ENCODE measurements around the gene SMARCA4. TPM values are rescaled to one million over a fixed set of nuclear protein-coding genes. Genes with fewer than 3 reads are reported as not detected.

The SMARCA4 gene
- total and polyA plus RNA-seq, 4 donors = 15.9 to 35.4 (median 22.5) TPM

GRCh38 chr19:11014403-11014911 lies 53.6 kb downstream of the SMARCA4 start:
- H3K27me3 ChIP-seq (ENCODE audit: control insufficient read depth in 4 of 4, insufficient read depth in 4 of 4, low read length in 3 of 4) = no peaks in the 10 kb centered on the region
- H3K4me1 ChIP-seq (ENCODE audit: control insufficient read depth in 4 of 4, insufficient read depth in 4 of 4, low read length in 3 of 4) = no peaks in the 10 kb centered on the region
- H3K9me3 ChIP-seq (ENCODE audit: control insufficient read depth in 4 of 4, low read length in 3 of 4) = no peaks in the 10 kb centered on the region
- no peak overlapping the region for H3K4me3 ChIP-seq (ENCODE audit: low read depth in 1 of 3, low read length in 3 of 3)
- no peak for DNase-seq (ENCODE audit: low spot score)
- H3K36me3 ChIP-seq (ENCODE audit: control insufficient read depth in 4 of 4, insufficient read depth in 3 of 4, low read depth in 1 of 4, low read length in 3 of 4) = peaks cover 21 to 76% (median 36%) of the 10 kb centered on the region in 4 donors
- no peak for TF ChIP-seq FOXA1 (IDR thresholded peaks at IDR 0.05)
- no peak for TF ChIP-seq RXRA (IDR thresholded peaks at IDR 0.05)
- TF ChIP-seq EGR1 (IDR thresholded peaks at IDR 0.05; ENCODE audit: low read depth in 2 of 2) = no peak
- no peak for TF ChIP-seq GABPA (IDR thresholded peaks at IDR 0.05 in 1 of 2, conservative IDR thresholded peaks at IDR 0.05 in 1 of 2)
- no peak for TF ChIP-seq RAD21 (IDR thresholded peaks at IDR 0.05)
- TF ChIP-seq ATF3 (IDR thresholded peaks at IDR 0.05) = no peak
- TF ChIP-seq TAF1 (conservative IDR thresholded peaks at IDR 0.05) = no peak
- TF ChIP-seq, protein P1, sequence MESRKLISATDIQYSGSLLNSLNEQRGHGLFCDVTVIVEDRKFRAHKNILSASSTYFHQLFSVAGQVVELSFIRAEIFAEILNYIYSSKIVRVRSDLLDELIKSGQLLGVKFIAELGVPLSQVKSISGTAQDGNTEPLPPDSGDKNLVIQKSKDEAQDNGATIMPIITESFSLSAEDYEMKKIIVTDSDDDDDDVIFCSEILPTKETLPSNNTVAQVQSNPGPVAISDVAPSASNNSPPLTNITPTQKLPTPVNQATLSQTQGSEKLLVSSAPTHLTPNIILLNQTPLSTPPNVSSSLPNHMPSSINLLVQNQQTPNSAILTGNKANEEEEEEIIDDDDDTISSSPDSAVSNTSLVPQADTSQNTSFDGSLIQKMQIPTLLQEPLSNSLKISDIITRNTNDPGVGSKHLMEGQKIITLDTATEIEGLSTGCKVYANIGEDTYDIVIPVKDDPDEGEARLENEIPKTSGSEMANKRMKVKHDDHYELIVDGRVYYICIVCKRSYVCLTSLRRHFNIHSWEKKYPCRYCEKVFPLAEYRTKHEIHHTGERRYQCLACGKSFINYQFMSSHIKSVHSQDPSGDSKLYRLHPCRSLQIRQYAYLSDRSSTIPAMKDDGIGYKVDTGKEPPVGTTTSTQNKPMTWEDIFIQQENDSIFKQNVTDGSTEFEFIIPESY (IDR thresholded peaks at IDR 0.05) = no peak
- TF ChIP-seq HNF4A (conservative IDR thresholded peaks at IDR 0.05) = no peak
- no peak for TF ChIP-seq JUND (IDR thresholded peaks at IDR 0.05)
- TF ChIP-seq, protein P2, sequence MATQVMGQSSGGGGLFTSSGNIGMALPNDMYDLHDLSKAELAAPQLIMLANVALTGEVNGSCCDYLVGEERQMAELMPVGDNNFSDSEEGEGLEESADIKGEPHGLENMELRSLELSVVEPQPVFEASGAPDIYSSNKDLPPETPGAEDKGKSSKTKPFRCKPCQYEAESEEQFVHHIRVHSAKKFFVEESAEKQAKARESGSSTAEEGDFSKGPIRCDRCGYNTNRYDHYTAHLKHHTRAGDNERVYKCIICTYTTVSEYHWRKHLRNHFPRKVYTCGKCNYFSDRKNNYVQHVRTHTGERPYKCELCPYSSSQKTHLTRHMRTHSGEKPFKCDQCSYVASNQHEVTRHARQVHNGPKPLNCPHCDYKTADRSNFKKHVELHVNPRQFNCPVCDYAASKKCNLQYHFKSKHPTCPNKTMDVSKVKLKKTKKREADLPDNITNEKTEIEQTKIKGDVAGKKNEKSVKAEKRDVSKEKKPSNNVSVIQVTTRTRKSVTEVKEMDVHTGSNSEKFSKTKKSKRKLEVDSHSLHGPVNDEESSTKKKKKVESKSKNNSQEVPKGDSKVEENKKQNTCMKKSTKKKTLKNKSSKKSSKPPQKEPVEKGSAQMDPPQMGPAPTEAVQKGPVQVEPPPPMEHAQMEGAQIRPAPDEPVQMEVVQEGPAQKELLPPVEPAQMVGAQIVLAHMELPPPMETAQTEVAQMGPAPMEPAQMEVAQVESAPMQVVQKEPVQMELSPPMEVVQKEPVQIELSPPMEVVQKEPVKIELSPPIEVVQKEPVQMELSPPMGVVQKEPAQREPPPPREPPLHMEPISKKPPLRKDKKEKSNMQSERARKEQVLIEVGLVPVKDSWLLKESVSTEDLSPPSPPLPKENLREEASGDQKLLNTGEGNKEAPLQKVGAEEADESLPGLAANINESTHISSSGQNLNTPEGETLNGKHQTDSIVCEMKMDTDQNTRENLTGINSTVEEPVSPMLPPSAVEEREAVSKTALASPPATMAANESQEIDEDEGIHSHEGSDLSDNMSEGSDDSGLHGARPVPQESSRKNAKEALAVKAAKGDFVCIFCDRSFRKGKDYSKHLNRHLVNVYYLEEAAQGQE (IDR thresholded peaks at IDR 0.05) = no peak
- no peak for TF ChIP-seq YY1 (IDR thresholded peaks at IDR 0.05)
- 94% methylated on average over 12 of the region's 12 CpGs for WGBS
- H3K9ac ChIP-seq (ENCODE audit: low read depth in 1 of 2, low read length in 2 of 2) = no peak overlapping the region
- H3K27ac ChIP-seq (ENCODE audit: low read depth in 1 of 2, low read length in 2 of 2) = no peak overlapping the region

DNA sequence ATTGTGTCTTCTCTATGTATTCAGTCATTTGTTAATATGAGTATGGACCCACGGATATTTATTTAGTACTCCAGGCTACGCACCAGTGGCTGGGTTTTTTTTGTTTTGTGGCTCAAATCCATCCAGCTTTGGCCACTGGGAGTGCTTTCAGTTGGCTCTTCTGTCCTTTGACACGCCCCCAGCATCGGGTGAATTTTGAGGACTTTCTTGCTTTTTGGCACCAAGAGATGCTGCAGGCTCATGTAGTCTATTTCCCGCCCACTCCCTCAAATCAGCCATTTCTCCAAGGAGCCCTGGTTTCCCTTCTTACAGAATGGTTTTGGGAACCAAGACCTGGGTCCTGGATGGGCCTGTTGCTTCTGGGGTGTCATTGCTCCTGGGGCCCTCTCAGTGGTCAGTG lies 55.8 kb downstream of the SMARCA4 start:
- Histone ChIP-seq H3K36me3 (ENCODE audit: control insufficient read depth in 4 of 4, insufficient read depth in 3 of 4, low read depth in 1 of 4, low read length in 3 of 4) (peaks cover 24 to 83% (median 35%) of the 10 kb centered on the region in 4 donors), H3K9me3 (ENCODE audit: control insufficient read depth in 4 of 4, low read length in 3 of 4) (no peaks in the 10 kb centered on the region), H3K27ac (ENCODE audit: low read depth in 1 of 2, low read length in 2 of 2) (no peak overlapping the region), H3K4me3 (ENCODE audit: low read depth in 1 of 3, low read length in 3 of 3) (no peak overlapping the region), H3K27me3 (ENCODE audit: control insufficient read depth in 4 of 4, insufficient read depth in 4 of 4, low read length in 3 of 4) (no peaks in the 10 kb centered on the region), H3K9ac (ENCODE audit: low read depth in 1 of 2, low read length in 2 of 2) (no peak overlapping the region), H3K4me1 (ENCODE audit: control insufficient read depth in 4 of 4, insufficient read depth in 4 of 4, low read length in 3 of 4) (no peaks in the 10 kb centered on the region)
- no peak for DNase-seq (ENCODE audit: low spot score)
- WGBS = 74% methylated on average over 5 of the region's 5 CpGs
- TF ChIP-seq HNF4A (conservative IDR thresholded peaks at IDR 0.05) (no peak), HNF4G (IDR thresholded peaks at IDR 0.05) (no peak), JUND (IDR thresholded peaks at IDR 0.05) (no peak), EGR1 (IDR thresholded peaks at IDR 0.05; ENCODE audit: low read depth in 2 of 2) (no peak), MAX (IDR thresholded peaks at IDR 0.05) (no peak), NR2F2 (IDR thresholded peaks at IDR 0.05) (no peak), SP1 (IDR thresholded peaks at IDR 0.05) (no peak), GABPA (IDR thresholded peaks at IDR 0.05 in 1 of 2, conservative IDR thresholded peaks at IDR 0.05 in 1 of 2) (no peak), YY1 (IDR thresholded peaks at IDR 0.05) (no peak), ATF3 (IDR thresholded peaks at IDR 0.05) (no peak), FOXA1 (IDR thresholded peaks at IDR 0.05) (no peak), RXRA (IDR thresholded peaks at IDR 0.05) (no peak), TAF1 (conservative IDR thresholded peaks at IDR 0.05) (no peak), FOXA2 (IDR thresholded peaks at IDR 0.05) (no peak), RAD21 (IDR thresholded peaks at IDR 0.05) (no peak)
- TF ChIP-seq, protein P2 (IDR thresholded peaks at IDR 0.05) = no peak
- TF ChIP-seq, protein P3, sequence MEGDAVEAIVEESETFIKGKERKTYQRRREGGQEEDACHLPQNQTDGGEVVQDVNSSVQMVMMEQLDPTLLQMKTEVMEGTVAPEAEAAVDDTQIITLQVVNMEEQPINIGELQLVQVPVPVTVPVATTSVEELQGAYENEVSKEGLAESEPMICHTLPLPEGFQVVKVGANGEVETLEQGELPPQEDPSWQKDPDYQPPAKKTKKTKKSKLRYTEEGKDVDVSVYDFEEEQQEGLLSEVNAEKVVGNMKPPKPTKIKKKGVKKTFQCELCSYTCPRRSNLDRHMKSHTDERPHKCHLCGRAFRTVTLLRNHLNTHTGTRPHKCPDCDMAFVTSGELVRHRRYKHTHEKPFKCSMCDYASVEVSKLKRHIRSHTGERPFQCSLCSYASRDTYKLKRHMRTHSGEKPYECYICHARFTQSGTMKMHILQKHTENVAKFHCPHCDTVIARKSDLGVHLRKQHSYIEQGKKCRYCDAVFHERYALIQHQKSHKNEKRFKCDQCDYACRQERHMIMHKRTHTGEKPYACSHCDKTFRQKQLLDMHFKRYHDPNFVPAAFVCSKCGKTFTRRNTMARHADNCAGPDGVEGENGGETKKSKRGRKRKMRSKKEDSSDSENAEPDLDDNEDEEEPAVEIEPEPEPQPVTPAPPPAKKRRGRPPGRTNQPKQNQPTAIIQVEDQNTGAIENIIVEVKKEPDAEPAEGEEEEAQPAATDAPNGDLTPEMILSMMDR (IDR thresholded peaks at IDR 0.05; ENCODE audit: low read depth, low read length, missing input control) = no peak

Measured in liver (tissue), 9 donors.